CD4-positive, alpha-beta T cell treated with Interleukin-2 at 100 ng/mL for 4 hours (primary cell): ENCODE results near the gene SGPL1.

Source experiments
- DNase-seq: peaks from one replicate; pipeline ENCODE4 v3.0.0-alpha.2; 2020; ENCODE audit warnings: low spot score

SGPL1 gene

DNA sequence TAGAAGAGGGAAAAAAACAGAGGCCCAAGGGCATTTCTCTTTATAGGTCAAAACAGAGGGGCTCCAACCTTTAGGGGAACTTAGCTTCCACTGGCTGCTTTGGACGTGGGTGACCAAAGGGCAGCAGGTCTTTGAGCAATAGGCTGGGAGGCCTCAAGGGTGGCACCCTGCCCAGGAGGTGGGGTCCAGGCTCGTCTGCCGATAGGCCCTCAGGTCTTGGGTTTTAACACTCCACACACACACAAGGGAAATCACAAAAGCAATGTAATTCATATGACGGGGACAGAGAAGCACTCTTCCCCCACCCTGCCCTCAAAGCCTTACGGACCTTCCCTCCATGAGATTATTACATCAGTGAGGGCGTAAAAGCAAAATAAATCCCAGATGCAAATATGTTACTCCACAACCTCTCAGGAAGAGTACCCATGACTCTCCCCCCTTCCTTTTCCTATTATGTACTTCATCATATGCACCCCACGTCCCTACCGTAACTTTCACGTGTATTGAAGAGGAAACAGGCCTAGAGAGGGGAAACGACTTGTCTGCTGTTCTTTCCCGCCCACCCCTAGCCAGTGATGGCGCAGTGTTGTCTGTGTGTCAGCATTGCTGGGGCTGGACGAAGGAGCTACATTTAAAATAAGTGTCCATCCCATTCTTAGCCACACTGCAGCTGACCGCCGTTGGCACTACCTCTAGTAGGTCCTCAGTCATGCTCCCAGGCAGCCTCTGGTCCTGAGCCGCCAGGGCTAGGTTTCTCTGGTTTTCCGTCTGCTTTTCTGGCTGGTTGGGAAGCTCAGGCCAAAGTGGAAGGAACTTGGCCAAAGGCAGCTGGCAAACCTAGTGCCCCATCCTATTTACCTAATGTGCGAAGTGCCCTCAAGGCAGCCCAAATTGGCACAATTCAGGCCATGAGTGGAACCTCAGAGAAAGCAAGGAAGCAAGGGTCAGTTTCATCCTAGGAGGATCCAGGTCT, 70.5 kb downstream of the SGPL1 start:
- DNase-seq, result no peak

DNA sequence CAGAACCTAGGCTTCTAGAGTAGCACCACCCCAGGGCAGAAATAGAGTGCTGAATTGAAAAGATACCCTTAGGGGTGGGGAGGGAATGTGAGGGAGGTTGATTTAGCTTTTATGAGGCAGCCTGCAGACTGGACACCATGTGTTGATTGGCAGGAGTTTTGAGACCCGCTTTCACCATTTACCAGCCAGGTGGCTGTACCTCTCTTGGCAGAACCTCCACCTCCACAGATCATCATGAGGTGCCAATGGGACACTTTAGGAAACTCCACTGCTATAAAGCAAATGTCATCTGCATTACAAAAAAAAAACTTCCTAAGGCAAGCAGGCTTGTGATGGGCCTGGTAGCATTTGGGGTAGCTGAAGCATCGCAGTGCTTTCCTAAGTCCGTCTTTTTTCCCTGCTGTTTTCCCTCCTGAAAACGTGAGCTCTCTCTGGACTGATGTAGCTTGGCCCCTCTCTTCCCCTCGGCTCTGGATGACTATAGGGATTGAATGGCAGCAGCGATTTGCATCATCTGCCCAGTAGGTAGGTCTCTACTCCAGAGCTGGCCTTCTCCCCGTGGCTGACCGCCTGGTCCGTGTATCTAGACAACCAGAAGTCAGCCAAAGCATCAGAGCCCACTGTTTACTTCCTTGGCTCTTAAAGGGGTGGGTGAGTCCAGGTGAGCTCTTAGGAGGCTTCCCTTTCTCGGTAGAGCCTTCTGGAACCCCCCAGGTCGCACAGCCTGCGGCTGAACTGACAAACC, 71.3 kb downstream of the SGPL1 start:
- DNase-seq, result no peak

DNA sequence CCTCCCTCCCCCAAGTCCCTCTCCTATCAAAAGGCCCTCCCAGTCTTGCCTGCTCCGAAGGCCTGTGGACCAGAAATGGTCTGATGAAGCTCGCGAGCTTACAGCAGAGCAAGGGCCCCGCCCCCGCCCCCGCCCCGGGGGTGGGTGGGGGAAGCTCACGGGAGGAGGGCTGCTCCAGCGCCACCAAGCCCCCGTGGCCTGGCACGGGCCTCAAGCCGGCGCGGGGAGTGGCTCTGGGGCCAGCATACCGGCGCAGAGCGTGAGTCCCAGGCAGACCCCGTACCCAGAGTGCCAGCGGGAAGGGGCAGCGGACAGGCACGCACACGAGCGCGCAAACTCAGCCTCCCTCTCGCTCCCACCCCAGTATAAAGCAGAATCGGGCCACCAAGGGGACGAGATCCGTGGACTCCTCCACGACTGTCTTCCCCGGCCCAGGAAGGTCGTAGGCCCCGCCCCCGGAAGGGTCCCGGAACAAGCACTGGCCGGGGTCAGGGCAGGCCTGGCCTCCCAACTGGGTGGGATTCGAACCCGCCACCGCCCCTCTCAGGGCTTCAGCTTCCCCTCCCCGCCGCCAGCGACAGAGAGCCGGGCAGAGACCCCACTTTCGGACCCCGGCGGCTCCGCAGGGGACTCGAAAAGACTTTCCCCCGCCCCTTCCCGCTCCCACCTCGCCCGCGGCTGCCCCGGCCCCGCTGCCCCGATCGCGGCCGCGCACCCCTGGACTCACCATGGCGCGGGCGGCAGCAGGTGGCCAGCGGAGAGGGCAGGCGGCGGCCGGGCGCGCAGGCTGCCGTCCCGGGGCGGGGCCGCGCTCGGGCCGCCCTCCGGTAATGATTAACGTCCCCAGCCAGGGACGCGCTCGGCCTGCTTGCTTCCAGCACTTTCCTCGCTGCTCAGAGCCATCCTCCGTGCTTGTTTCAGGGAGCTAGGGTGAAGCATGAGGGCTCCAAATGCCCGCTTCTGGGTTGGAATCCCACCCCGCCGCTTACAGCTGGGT, 72.4 kb downstream of the SGPL1 start, which contains the start of gene PCBD1:
PCBD1 (minus strand) TSS at position 762 of the 997 bp plus-strand sequence; CDS start at position 730, 32 bp downstream.
- DNase-seq, result peak; percentile 72

DNA sequence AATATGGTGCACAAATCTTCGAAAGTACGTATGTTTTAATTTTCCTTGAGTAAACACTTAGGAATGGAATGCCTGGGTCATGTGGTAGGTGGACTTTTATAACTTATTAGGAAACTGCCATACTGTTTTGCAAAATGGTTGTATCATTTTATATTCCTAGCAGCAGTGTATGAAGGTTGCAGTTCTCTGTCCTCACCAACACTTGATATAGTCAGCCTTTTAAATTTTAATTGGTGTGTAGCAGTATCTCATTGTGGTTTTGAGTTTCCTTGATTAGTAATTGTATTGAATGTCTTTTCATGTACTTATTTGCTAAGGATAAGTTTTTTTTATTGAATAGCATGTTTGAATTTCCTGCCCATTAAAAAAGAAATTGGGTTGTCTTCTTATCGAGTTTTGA, 73.5 kb downstream of the SGPL1 start:
- no peak for DNase-seq

DNA sequence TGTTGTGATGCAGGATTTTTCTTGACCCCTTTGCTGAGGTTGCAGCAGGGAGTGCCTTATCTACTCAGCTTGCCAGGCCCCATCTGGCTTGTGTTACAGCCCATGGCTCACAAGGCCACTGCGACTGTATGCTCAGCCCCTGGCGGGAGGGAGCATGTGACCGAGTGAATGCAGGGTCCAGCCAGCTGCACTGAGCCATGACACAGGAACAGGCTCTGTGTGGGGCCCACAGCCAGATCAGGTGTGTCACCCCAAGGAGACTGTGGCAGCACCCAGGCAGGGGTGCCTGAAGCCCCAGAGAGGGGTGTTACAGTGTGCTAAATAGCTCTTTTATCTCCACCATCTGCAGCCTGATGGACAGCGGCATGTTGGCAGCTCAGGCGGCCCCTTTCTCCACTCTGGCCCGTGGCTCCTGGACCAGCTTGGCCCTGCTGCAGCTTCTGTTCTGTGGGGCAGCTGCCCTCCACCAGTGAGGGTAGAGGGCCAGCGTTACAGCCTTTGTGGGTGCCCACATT, 75.2 kb downstream of the SGPL1 start:
- DNase-seq, result no peak

DNA sequence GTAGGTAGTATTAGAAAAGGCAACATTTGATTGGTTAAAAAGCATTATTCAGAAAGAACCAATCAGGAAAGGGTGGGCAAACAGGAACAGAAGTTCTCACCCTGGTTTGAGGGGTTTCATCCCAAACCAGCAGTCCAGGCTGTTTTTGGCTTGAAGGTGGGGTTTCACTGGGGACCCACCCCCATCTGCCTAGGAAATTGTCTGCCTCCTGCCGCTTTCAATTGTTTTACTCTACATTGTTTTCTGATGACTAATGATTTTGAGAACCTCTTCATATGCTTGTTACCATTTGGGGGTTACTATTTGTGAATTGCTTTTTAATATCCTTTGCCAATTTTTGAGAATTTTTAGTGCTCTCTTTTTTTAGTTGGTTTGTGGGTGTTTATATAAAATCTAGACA, 75.9 kb downstream of the SGPL1 start:
- no peak for DNase-seq

DNA sequence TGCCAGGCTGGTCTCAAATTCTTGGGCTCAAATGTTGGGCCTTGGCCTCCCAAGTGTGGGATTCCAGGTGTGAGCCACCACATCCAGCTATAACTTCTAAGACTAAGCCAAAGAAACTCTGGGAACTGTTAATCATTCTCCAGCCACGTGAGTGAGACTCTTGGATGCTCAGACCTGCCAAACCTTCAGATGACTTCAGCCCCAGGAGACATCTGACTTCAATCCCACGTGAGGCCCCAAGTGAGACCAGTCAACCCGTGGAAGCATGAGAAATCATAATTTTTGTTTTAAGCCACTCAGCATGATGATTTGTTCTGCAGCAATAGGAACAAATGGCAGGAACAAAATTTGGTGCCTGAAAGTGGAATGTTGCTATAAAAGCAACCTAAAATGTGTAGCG, 76.9 kb downstream of the SGPL1 start:
- DNase-seq, result no peak

DNA sequence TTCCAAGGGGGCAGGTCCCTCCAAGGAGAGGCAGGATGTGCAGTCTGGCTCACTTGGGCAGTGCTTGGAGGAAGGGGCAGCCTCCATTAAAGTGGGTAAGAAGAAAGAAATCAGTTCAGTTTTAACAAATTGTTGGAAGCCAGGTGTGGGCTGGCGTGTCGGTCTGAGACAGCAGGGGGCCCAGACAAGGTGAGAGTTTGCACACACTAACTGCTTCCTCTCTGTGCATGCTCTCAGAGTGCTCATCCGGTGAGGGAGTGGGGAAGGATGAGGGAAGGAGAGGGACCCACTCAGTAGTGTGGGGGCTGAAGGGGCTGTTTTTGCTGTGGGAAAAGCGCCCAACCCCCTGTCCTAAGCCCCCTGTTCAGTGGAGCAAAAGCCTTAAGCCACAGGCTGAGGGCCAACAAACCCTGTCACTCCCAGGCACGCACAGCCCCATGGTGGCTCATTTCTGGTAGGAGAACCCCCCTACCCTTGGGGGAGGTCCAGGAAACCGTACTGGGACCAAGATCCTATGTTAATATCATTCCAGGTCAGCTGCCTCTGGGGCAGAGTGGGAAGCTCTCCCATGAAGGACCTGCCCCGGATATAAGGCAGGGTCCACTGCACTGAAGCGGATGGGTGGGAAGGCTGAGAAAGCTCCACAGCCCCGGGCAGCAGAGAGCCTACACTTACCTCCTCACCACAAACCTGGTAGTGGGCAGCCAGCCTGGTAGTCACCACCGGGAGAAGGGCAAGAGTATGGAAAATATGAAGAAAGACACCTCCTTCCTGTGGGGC, 77.7 kb downstream of the SGPL1 start:
- DNase-seq, result no peak

DNA sequence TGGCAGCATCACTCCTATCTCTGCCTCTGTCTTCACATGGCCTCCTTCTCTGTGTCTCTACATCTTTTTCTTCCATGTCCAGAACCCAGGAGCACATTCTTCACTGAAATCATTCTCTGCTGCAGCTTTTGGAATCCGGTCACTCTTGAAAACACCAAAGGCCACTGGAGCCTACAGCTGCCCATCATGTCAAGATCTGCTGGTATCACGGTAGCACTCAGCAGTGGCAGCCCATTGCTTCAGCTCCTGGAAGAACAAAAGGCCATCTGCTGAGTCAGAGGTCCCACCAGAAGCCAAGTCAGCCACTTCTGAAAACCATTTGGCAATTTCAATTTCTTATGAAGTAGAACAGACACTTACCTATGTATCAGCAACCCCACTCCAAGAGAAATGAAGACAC, 78.7 kb downstream of the SGPL1 start:
- DNase-seq, result no peak

DNA sequence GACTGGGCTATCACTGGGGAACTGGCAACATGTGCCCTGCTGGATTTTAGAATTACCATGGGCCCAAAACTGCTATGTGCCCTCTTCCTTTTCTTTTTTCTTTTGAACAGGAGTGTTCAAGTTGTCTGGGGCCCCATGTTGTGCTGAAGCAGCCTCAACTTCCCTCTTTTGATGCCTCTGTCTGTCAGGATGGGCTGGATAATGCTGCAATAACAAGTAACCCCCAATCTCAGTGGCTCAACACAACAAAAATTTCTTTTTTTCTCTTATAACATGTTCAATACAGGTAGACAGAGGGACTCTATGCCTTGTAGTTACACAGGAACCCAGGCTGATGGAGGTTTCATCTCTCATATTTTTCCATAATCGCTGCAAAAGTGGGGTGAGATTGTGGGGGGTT, 80.8 kb downstream of the SGPL1 start:
- no peak for DNase-seq

DNA sequence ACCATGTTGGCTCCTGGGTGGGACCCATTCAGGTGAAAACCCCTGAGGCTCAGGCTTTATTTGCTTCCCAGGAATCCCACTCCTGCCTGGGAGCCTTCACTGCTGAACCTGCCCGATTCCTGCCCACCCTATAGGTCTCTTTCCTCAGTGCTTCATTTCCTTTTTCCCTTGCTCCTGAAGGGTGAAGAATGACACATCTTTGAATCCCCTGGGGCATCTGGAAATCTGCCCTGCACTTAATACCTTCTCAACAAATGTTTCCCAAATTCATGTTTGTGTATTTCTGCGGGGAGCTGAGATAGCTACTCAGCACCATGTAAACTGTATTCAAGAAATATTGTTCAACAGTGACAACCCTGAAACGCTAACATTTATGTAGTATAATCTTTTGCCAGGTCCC, 82.9 kb downstream of the SGPL1 start:
- DNase-seq, result no peak

DNA sequence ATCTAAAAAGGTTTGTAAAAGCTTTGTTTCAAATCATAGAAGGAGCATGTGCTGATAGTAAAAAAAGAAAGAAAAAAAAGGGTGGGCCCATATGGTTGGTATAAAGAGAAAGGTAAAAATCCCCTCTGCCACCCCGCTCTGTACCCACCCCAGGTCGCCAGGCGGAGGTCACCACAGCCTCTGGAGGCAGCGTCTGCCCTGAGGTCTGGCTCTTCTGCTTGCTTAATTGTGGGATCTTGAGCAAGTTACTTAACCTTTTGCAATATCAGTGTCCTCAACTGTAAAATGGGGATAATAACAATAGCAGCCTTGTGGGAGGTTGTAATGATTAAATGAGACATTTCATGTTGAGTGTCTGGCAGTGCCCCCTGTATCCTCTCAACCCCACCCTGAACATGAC, 83.3 kb downstream of the SGPL1 start:
- no peak for DNase-seq

DNA sequence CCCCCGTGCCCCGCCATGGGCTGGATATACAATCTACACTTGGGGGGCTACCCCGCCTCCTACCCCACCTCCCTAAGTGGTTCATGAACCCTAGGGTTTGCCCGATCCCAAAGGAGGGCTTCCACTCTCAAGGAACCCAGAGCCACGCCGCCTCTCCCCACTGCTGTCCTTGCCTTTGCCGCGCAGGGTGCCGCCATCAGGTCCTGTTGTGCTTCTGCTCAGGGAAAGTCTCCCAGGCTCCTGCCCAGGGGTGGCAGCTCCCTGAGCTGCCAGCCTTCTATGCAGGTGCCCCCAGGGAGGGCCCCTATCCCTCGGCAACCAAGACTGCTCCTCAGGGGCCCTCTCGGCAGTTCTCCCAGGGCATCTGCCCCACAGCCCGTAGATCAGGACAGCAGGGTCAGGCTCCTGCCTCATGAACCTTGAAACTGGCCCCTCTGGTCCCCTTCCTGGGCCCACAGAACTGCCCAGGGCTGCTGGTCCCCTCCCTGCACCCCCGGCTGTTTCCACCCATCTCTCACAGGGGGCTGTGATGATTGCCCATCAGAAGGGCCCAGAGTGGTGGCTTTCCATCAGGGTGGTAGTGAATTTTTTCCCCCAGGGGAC, 85.6 kb downstream of the SGPL1 start:
- no peak for DNase-seq

DNA sequence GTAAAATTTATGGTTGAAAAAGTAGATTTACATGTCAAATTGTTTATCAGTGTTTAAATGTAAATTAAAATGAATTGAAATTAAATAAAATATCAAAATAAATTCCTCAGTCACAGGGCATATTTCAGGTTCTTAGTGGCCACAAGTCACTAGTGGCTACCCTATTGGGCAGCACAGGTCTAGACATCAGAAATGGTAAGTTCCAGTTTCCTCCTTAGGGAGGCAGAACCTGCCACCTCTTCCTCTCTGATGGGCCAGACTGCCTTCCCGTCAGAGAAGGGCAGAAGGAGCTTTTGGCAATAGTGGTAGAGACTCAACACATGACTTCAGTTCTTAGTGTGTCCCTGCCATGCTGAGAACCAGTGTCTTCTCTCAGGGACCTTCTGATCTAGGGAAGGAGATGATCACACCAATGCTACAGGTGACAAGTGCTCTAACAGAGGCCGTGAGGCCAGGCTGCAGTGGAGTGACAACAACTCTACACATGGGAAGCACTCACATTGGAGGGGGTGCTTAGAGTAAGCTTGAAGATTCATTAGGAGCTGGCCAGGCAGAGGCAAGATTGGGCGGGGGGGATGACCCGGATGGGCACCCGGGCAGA, 87.0 kb downstream of the SGPL1 start:
- no peak for DNase-seq

DNA sequence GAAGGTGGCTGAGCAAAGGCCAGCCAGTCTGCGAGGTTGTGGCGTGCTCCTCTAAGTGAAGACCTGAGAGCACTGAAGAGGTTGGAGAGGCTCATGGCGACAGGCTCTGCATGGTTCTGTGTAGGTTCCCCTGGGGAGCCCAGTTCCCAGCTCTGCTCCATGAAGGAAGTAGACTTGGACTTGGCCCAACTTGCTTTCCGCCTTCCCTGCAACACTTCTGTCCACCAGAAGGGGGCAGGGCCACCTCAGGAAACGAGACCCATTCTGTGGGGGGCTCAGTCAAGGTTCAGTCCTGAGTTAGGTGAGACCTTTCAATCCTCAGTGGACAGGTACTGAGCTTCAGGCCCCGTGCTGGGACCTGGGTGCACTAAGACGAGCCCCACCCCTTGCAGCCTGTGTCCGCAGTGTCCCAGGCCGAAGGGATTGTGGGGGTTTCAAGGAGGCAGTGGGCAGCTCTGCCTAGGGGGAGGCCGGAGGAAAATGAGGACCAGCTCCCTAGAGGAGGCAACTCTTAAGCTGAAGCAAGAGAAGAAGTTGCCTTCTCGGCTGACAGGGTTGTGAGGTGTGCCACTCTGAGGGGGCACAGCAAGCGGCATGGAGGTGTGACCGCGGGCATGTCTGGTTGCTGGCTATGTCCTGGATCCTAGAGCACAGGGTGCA, 87.6 kb downstream of the SGPL1 start:
- peak; percentile 16 for DNase-seq

DNA sequence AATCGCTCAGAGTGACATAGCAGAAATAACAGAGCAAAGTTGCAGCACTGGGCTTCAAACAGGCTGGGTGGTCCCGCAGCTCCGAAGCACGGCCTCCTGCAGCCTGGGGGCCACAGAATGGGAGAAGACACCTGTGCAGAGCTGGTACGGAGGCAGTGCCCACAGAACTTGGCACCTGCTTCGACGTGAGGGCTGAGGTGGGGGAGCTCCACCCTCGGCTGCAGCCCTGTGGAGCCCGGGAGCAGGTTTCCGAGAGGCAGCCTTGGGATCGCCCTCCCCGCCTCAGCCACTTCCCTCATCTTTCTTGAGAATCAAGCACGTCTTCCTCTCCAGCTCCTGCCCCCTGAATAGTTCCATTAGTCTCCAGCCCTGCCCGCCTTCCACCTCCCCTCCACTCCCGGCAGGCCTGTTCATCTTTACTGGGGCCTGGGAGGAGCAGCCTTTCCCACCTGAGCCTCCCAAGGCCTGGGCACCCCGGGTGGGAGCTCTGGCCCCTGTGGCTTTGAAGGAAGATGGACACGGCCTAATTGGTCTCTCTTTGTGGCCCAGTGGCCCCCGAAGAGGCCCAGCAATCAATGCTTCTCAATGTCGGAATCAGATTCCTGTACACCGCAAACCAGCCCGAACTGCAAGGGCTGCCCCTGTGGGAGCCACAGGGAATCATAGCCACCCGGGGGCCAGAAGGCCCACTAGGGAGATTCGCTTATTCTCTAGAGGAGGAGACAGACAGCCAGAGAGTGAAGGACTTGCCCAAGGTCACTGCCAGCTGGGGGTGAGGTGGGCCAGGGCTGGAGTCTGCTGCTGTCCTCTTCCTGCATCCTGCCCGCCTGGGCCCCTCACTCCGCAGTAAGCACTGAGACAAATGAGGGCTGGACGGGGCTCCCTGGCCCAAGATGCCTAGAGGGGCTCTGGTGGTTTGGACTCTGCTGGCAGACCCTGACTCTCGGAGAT, 89.6 kb downstream of the SGPL1 start:
- DNase-seq, result no peak

DNA sequence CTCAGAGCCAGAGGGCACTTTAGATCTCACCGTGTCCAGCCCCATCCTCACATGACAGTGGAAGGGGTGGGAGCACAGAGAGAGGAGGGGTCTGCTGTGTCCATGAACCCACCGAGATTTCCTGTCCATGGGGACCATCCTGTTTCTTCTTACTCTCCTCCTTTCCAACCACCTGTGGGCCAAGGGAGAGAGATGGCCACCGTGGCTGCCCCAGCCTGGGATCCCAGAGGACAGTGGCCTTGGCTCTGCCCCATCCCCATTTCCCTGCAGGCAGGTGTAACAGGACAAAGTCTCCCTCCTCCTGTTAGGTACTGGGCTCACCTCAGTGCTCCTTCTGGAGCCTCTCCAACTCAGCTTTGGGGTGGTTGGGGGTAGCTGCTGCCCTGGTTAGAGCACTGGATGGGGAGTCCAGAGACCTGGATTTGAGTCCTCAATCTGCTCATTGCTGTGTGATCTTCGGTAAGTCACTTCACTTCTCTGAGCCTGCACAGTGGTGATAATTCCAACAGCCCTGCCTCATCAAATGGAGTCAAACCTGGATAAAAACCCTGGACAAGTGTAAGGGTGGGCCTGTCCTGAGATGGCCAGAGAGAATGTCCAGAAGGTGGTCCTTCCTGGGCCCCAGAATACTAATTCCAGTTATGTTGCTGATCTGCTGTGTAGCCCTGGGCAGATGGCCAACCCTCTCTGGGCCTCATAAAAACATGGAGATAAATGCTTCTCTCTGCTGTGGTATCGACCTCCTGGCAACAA, 90.5 kb downstream of the SGPL1 start:
- DNase-seq, result no peak
